ENCODE measurements around the gene MACF1. TPM values are rescaled to one million over a fixed set of nuclear protein-coding genes. Genes with fewer than 3 reads are reported as not detected.
A peak's percentile ranks its signal among the peaks of the same experiment; 100 is the strongest.

MACF1 gene
- total and polyA plus RNA-seq, 12 donors: 85.3 to 379 (median 305) TPM

GRCh38 chr1:39328586-39329121 lies 124.2 kb downstream of the MACF1 start:
- ATAC-seq (no peak), DNase-seq (no peak)
- H3K9me3 ChIP-seq: no peaks in the 10 kb centered on the region
- H3K4me3 ChIP-seq: peak overlapping the region in 1 of 10 donors; percentile 4
- intact Hi-C loops (cut with DNase I): loop anchor here in 2 of 10 donors (10.0 kb wide), 2 partner anchors 116 to 236 kb away; no protein-coding TSS in a partner anchor
- peaks cover 0 to 5% (median 0%) of the 10 kb centered on the region in 9 donors for H3K4me1 ChIP-seq
- WGBS, 2 donors: 84 to 87% methylated on average over 4 of the region's 4 CpGs
- H3K27me3 ChIP-seq: no peaks in the 10 kb centered on the region
- H3K36me3 ChIP-seq: peaks cover 0 to 100% (median 83%) of the 10 kb centered on the region in 9 donors
- peak overlapping the region in 2 of 10 donors; percentile 29 to 32 for H3K27ac ChIP-seq
- TF ChIP-seq, protein P1, sequence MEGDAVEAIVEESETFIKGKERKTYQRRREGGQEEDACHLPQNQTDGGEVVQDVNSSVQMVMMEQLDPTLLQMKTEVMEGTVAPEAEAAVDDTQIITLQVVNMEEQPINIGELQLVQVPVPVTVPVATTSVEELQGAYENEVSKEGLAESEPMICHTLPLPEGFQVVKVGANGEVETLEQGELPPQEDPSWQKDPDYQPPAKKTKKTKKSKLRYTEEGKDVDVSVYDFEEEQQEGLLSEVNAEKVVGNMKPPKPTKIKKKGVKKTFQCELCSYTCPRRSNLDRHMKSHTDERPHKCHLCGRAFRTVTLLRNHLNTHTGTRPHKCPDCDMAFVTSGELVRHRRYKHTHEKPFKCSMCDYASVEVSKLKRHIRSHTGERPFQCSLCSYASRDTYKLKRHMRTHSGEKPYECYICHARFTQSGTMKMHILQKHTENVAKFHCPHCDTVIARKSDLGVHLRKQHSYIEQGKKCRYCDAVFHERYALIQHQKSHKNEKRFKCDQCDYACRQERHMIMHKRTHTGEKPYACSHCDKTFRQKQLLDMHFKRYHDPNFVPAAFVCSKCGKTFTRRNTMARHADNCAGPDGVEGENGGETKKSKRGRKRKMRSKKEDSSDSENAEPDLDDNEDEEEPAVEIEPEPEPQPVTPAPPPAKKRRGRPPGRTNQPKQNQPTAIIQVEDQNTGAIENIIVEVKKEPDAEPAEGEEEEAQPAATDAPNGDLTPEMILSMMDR (IDR thresholded peaks at IDR 0.05): no peak

DNA sequence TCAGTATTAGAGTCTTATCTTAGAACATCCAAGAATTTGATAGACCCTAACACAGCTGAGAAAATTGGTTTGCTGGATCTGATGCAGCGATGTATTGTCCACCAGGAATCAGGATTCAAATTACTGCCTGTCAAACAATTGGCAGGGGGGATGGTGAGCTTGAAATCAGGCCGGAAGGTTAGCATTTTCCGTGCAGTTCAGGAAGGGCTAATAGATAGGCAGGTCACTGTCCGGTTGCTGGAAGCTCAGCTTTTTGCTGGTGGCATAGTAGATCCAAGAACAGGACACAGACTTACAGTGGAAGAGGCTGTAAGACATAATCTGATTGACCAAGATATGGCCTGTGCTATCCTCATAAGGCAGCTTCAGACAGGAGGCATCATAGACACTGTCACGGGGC lies 127.2 kb downstream of the MACF1 start:
- ATAC-seq (no peak), DNase-seq (no peak)
- H3K27me3 ChIP-seq: no peaks in the 10 kb centered on the region
- no peak overlapping the region for H3K27ac ChIP-seq
- 76 to 83% methylated on average over 5 of the region's 5 CpGs for WGBS, 2 donors
- H3K36me3 ChIP-seq: peaks cover 0 to 100% (median 64%) of the 10 kb centered on the region in 9 donors
- TF ChIP-seq, protein P1 (IDR thresholded peaks at IDR 0.05): no peak
- intact Hi-C loops (cut with DNase I): loop anchor here in 2 of 10 donors (10.0 kb wide), 1 partner anchor 113 kb away; no protein-coding TSS in a partner anchor
- H3K4me3 ChIP-seq: no peak overlapping the region
- no peaks in the 10 kb centered on the region for H3K9me3 ChIP-seq
- H3K4me1 ChIP-seq: peaks cover 0 to 13% (median 0%) of the 10 kb centered on the region in 9 donors

DNA sequence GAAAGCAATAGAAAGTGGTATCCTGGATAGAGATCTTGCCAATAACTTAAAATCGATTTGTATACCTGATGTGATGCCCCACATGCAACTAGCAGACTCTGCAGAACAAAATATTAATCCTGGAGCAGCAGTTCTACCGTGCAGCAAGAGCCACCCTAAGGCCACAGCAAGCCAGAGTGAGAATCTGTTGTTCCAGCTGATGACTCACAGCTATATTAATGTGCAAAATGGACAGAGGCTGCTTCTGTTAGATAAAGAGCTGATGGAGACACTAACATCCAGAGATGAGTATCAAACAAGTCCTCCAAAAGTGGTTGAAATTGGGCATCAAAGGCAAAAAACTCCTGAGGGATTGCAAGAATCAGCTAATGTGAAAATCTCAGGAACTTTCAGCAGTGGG lies 127.8 kb downstream of the MACF1 start:
- no peak for DNase-seq
- WGBS, 2 donors: 86 to 88% methylated on average over 2 of the region's 2 CpGs
- H3K36me3 ChIP-seq: peaks cover 0 to 100% (median 62%) of the 10 kb centered on the region in 9 donors
- H3K27me3 ChIP-seq: no peaks in the 10 kb centered on the region
- no peak for ATAC-seq
- intact Hi-C loops (cut with DNase I): loop anchor here in 2 of 10 donors (10.0 kb wide), 1 partner anchor 113 kb away; no protein-coding TSS in a partner anchor
- H3K4me1 ChIP-seq: peaks cover 0 to 13% (median 0%) of the 10 kb centered on the region in 9 donors
- no peaks in the 10 kb centered on the region for H3K9me3 ChIP-seq
- H3K27ac ChIP-seq: no peak overlapping the region
- TF ChIP-seq, protein P1 (IDR thresholded peaks at IDR 0.05): no peak
- H3K4me3 ChIP-seq: no peak overlapping the region

- Histone ChIP-seq H3K4me1 (peaks cover 0 to 11% (median 0%) of the 10 kb centered on the region in 9 donors), H3K27me3 (no peaks in the 10 kb centered on the region), H3K9me3 (no peaks in the 10 kb centered on the region), H3K4me3 (no peak overlapping the region), H3K27ac (no peak overlapping the region), H3K36me3 (peaks cover 0 to 100% (median 62%) of the 10 kb centered on the region in 9 donors)
- no peak for DNase-seq
- intact Hi-C loops (cut with DNase I): loop anchor here in 2 of 10 donors (10.0 kb wide), 1 partner anchor 112 kb away; no protein-coding TSS in a partner anchor
- ATAC-seq: no peak
- 87 to 89% methylated on average over 2 of the region's 2 CpGs for WGBS, 2 donors
- TF ChIP-seq, protein P1 (IDR thresholded peaks at IDR 0.05): no peak
Measured at GRCh38 chr1:39332828-39333227, 128.3 kb downstream of the MACF1 start.

Measured in heart right ventricle (tissue), 16 donors.